NCI-H510A treated with DMSO at 0.1 percent for 48 hours (cell line): ENCODE measurements around the gene VEGFB.

ENCODE experiments used
- DNase-seq: peaks from one replicate; lab custom pipeline; 2025; lab: John Stamatoyannopoulos, UW

Gene VEGFB

DNA sequence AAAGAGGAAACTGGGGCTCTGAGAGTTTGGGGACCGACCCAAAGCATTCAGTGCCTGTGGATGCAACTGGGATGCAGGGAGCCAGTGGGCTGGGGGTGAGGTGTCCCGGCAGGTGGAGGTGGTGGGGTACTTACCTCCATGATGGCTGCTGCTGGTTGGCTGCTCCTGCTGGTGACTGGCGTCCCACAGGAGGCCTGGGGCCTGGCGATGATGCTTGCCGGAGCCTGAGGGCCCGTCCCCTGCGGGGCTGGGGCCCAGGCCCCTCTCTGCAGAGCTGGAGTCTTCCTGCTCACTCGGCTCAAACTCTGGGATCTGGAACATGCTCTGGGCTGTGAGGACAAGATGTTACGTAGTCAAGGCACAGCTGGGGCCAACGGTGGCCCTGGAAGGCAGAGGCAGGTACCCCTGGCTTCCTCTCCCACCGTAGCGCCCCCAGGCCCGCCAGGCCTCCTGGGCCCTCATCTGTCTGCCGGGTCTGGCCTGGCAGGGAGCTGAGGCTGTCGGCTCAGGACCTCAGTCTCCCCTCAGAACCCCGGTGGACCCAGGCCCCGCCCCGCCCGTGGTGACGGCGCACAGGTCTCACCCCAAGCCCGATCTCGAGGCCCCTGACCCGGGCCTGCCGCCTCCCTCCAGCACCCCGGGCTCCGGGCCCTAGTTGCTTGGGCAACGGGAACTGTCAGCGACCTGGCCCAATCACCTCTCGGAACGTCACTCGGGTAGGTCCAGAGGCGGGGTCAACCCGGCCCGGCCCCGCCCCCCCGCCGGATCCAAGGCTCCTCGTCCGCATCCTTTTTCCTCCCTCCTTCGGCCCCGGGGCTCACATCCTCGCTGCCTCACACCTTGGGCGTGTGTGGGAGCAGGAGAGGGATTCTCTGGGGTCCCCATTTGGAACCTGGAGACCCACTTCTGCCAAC is 49.9 kb downstream of the VEGFB start, which contains the start of gene BAD:
BAD (minus strand) TSS at position 618 of the 914 bp plus-strand sequence; CDS start at position 321, 297 bp downstream.
- DNase-seq = peak; percentile 91

GRCh38 chr11:64284962-64285884 is 50.8 kb downstream of the VEGFB start, which contains the start of gene GPR137:
Gene GPR137, plus strand, starts transcription at chr11:64285848. Its CDS starts 677 bp downstream, at chr11:64286525.
- DNase-seq = peak; percentile 72

GRCh38 chr11:64285885-64286800 is 51.8 kb downstream of the VEGFB start:
- DNase-seq = peak; percentile 48

GRCh38 chr11:64286801-64287159 is 52.4 kb downstream of the VEGFB start:
- DNase-seq = no peak

- DNase-seq = no peak
Measured at GRCh38 chr11:64287676-64288352, 53.4 kb downstream of the VEGFB start.

- DNase-seq = no peak
Measured at GRCh38 chr11:64288353-64288750, 54.0 kb downstream of the VEGFB start.
